Measurements from ENCODE around the gene KLHL42.

- TF ChIP-seq SP1 (IDR thresholded peaks at IDR 0.05) (no peak), FOXM1 (IDR thresholded peaks at IDR 0.05; ENCODE audit: borderline replicate concordance) (no peak), ZNF384 (IDR thresholded peaks at IDR 0.05) (no peak), ARNT (IDR thresholded peaks at IDR 0.05) (no peak), FOXK2 (IDR thresholded peaks at IDR 0.05) (no peak)
These were observed 47.8 kb upstream of the KLHL42 start for GRCh38 chr12:27732281-27732680.

Data from HEK293T (cell line).